H1 (cell line): ENCODE measurements around the gene RAB34. TPM values are rescaled to one million over a fixed set of nuclear protein-coding genes. Genes with fewer than 3 reads are reported as not detected.

Experiments
- CTCF ChIA-PET: fragments of 300-600 bp; sonication (Branson Sonifier 250); formaldehyde crosslinking; loops from one replicate; lab custom pipeline; 2021; ENCODE audit not compliant: partially characterized antibody; lab: Charles Lee
- POLR2A ChIA-PET: fragments of 300-600 bp; sonication (Branson Sonifier 250); formaldehyde crosslinking; loops from one replicate; lab custom pipeline; 2021; ENCODE audit warnings: inconsistent platforms; ENCODE audit not compliant: partially characterized antibody; lab: Charles Lee
- DNase-seq, 2 experiments: peaks; one replicate each; pipeline versions ENCODE4 v3.0.0 to v3.0.0-alpha.2; 2010 to 2022; ENCODE audit warnings: low spot score in 2 of 2, low read depth in 1 of 2, mixed read lengths in 1 of 2
- FAIRE-seq: peaks from 2 replicates; lab custom pipeline; 2011; peaks lifted over from hg19 to GRCh38; lab: Jason Lieb, UNC
- H2AFZ ChIP-seq: 2 replicates; pipeline ENCODE4 v1.8.1; 2012; ENCODE audit warnings: low read length, inconsistent platforms
- H2AK5ac ChIP-seq: 2 replicates; pipeline ENCODE4 v1.6.1; 2013; ENCODE audit warnings: low read depth, low read length
- H2BK120ac ChIP-seq: replicated peaks from 2 replicates; pipeline ENCODE3; 2013; ENCODE audit warnings: low read depth, low read length, inconsistent platforms
- H2BK12ac ChIP-seq: 2 replicates; pipeline ENCODE4 v1.6.1; 2013; ENCODE audit warnings: low read depth, low read length
- H2BK15ac ChIP-seq: 2 replicates; pipeline ENCODE4 v1.6.1; 2013; ENCODE audit warnings: low read length
- H2BK20ac ChIP-seq: 2 replicates; pipeline ENCODE4 v1.6.1; 2013; ENCODE audit warnings: low read length
- H2BK5ac ChIP-seq: 2 replicates; pipeline ENCODE4 v1.6.1; 2013; ENCODE audit warnings: low read depth, low read length
- H3K14ac ChIP-seq: 2 replicates; pipeline ENCODE4 v1.6.1; 2013; ENCODE audit warnings: inconsistent platforms; ENCODE audit not compliant: insufficient read length
- H3K18ac ChIP-seq: 2 replicates; pipeline ENCODE4 v1.6.1; 2013; ENCODE audit warnings: low read length; ENCODE audit errors: extremely low read depth
- H3K23ac ChIP-seq: 2 replicates; pipeline ENCODE4 v1.6.1; 2013; ENCODE audit warnings: inconsistent platforms; ENCODE audit not compliant: insufficient read length
- H3K23me2 ChIP-seq: 2 replicates; pipeline ENCODE4 v1.6.1; 2013; ENCODE audit warnings: low read depth, low read length
- H3K27ac ChIP-seq: 2 replicates; pipeline ENCODE4 v1.6.1; 2011; ENCODE audit warnings: low read depth, low read length, inconsistent platforms
- H3K27me3 ChIP-seq, 4 experiments: replicated peaks in 1 of 4; 1 replicate in 1 of 4; 2 replicates in 3 of 4; pipeline versions ENCODE4 v1.6.1 to v1.8.1; 2011 to 2013; ENCODE audit warnings: low read length in 3 of 4, mild to moderate bottlenecking in 3 of 4, inconsistent platforms in 2 of 4, mixed read lengths in 2 of 4, moderate library complexity in 1 of 4; ENCODE audit not compliant: control insufficient read depth in 3 of 4, insufficient read depth in 3 of 4; ENCODE audit errors: extremely low read depth in 1 of 4
- H3K36me3 ChIP-seq, 4 experiments: 2 replicates each; pipeline versions ENCODE4 v1.6.1 to v1.8.1; 2011 to 2013; ENCODE audit warnings: mild to moderate bottlenecking in 4 of 4, low read length in 3 of 4, moderate library complexity in 2 of 4, control low read depth in 1 of 4, inconsistent platforms in 1 of 4; ENCODE audit not compliant: insufficient read depth in 4 of 4, control insufficient read depth in 2 of 4
- H3K4ac ChIP-seq: replicated peaks from 2 replicates; pipeline ENCODE3; 2013; ENCODE audit warnings: low read length, low read depth, mixed read lengths, inconsistent platforms; ENCODE audit not compliant: insufficient read length
- H3K4me1 ChIP-seq, 4 experiments: replicated peaks in 1 of 4; 1 replicate in 1 of 4; 2 replicates in 3 of 4; pipeline versions ENCODE4 v1.6.1 to v1.8.1; 2011 to 2013; ENCODE audit warnings: low read length in 3 of 4, inconsistent platforms in 2 of 4, mixed read lengths in 1 of 4; ENCODE audit not compliant: insufficient read depth in 4 of 4, control insufficient read depth in 3 of 4
- H3K4me2 ChIP-seq, 2 experiments: 2 replicates each; pipeline versions ENCODE4 v1.6.1 to v1.8.1; 2011 to 2013; ENCODE audit warnings: low read depth in 2 of 2, low read length in 2 of 2, control low read depth in 1 of 2, inconsistent platforms in 1 of 2, mild to moderate bottlenecking in 1 of 2; ENCODE audit not compliant: insufficient read depth in 1 of 2
- H3K4me3 ChIP-seq, 4 experiments: fragments of 200-600, 300-600 bp in 1 of 4; sonication (generic), shearing (Covaris generic), sonication (Bioruptor Twin) in 1 of 4; 2 replicates each; pipeline versions ENCODE4 v1.5.1 to v1.8.1; 2011 to 2016; ENCODE audit warnings: low read length in 4 of 4, low read depth in 3 of 4, control low read depth in 2 of 4, inconsistent platforms in 2 of 4, mild to moderate bottlenecking in 2 of 4, mixed read lengths in 1 of 4, moderate library complexity in 1 of 4; ENCODE audit not compliant: insufficient read depth in 2 of 4; ENCODE audit errors: extremely low read depth in 1 of 4
- H3K56ac ChIP-seq: replicated peaks from 2 replicates; pipeline ENCODE3; 2013; ENCODE audit warnings: low read depth, mild to moderate bottlenecking, mixed read lengths, low read length, inconsistent platforms; ENCODE audit not compliant: insufficient read length
- H3K79me1 ChIP-seq: 2 replicates; pipeline ENCODE4 v1.6.1; 2013; ENCODE audit warnings: low read depth, low read length, control low read depth
- H3K79me2 ChIP-seq, 2 experiments: 2 replicates each; pipeline versions ENCODE4 v1.6.1 to v1.8.1; 2012 to 2013; ENCODE audit warnings: low read length in 2 of 2, mild to moderate bottlenecking in 2 of 2, inconsistent platforms in 1 of 2; ENCODE audit not compliant: insufficient read depth in 2 of 2, control insufficient read depth in 1 of 2
- H3K9ac ChIP-seq, 4 experiments: replicated peaks in 1 of 4; 1 replicate in 1 of 4; 2 replicates in 3 of 4; pipeline versions ENCODE4 v1.6.1 to v1.8.1; 2011 to 2013; ENCODE audit warnings: low read depth in 3 of 4, low read length in 3 of 4, control low read depth in 2 of 4, mild to moderate bottlenecking in 2 of 4, moderate library complexity in 2 of 4, inconsistent platforms in 1 of 4; ENCODE audit errors: extremely low read depth in 1 of 4
- H3K9me3 ChIP-seq, 2 experiments: 2 replicates each; pipeline versions ENCODE4 v1.6.1 to v1.8.1; 2012 to 2013; ENCODE audit warnings: mild to moderate bottlenecking in 2 of 2, moderate library complexity in 2 of 2, control low read depth in 1 of 2, inconsistent platforms in 1 of 2, low read depth in 1 of 2, low read length in 1 of 2, mixed read lengths in 1 of 2; ENCODE audit not compliant: insufficient read depth in 2 of 2
- H4K20me1 ChIP-seq, 2 experiments: replicated peaks in 1 of 2; 2 replicates each; pipeline versions ENCODE3 to v1.8.1; 2011 to 2013; ENCODE audit warnings: inconsistent platforms in 2 of 2, low read length in 2 of 2, mild to moderate bottlenecking in 1 of 2; ENCODE audit not compliant: insufficient read depth in 2 of 2, control insufficient read depth in 1 of 2
- H4K5ac ChIP-seq: 2 replicates; pipeline ENCODE4 v1.6.1; 2013; ENCODE audit warnings: low read length, low read depth, mixed read lengths, inconsistent platforms; ENCODE audit not compliant: insufficient read length
- H4K8ac ChIP-seq: 2 replicates; pipeline ENCODE4 v1.8.0; 2013; ENCODE audit warnings: mild to moderate bottlenecking, moderate library complexity, low read length, inconsistent platforms; ENCODE audit not compliant: insufficient read depth; ENCODE audit errors: extremely low read depth
- H4K91ac ChIP-seq: replicated peaks from 2 replicates; pipeline ENCODE3; 2013; ENCODE audit warnings: low read length, mixed read lengths, inconsistent platforms; ENCODE audit not compliant: insufficient read length
- CBX8 ChIP-seq: fragments of 300-800, 300-1000 bp; sonication (generic); IDR thresholded peaks from 2 replicates; pipeline ENCODE4 v1.7.1; 2016; ENCODE audit warnings: low read depth, low read length, borderline replicate concordance
- CEBPB ChIP-seq: IDR thresholded peaks from 2 replicates; pipeline ENCODE4 v1.6.1; 2012; ENCODE audit warnings: low read depth, low read length
- EZH2 ChIP-seq: fragments of 200-600 bp; sonication (generic); IDR thresholded peaks from 2 replicates; pipeline ENCODE4 v1.7.1; 2012; ENCODE audit warnings: low read depth, mild to moderate bottlenecking, moderate library complexity, low read length, inconsistent platforms; ENCODE audit not compliant: severe bottlenecking
- NRF1 ChIP-seq: IDR thresholded peaks from 2 replicates; pipeline ENCODE4 v1.6.1; 2011; ENCODE audit warnings: mild to moderate bottlenecking, low read depth, low read length, improper control_type of control experiment
- RAD21 ChIP-seq, 2 experiments: IDR thresholded peaks in 1 of 2; conservative IDR thresholded peaks in 1 of 2; 2 replicates each; pipeline ENCODE4 v1.6.1; 2011; ENCODE audit warnings: low read depth in 2 of 2, low read length in 2 of 2, improper control_type of control experiment in 1 of 2, inconsistent platforms in 1 of 2, mild to moderate bottlenecking in 1 of 2, moderate library complexity in 1 of 2
- SIX5 ChIP-seq: IDR thresholded peaks from 2 replicates; pipeline ENCODE4 v1.6.1; 2011; ENCODE audit warnings: mild to moderate bottlenecking, low read depth, low read length
- SUZ12 ChIP-seq: fragments of 200-600 bp; sonication (generic); IDR thresholded peaks from 2 replicates; pipeline ENCODE4 v1.6.1; 2012; ENCODE audit warnings: mild to moderate bottlenecking, inconsistent platforms, low read length, moderate library complexity, mixed read lengths
- TEAD4 ChIP-seq: IDR thresholded peaks from 2 replicates; pipeline ENCODE4 v1.6.1; 2012; ENCODE audit warnings: low read depth, low read length, inconsistent platforms, mixed read lengths
- WGBS, 2 experiments: shearing (Covaris generic) in 1 of 2; methylation state at CpG; one replicate each; pipeline versions ENCODE4 v1.1.6 to v1.1.7; 2013 to 2015; ENCODE audit warnings: low lambda C conversion rate in 2 of 2, mixed read lengths in 2 of 2, inconsistent platforms in 1 of 2, low coverage in 1 of 2, missing lambda C conversion rate in 1 of 2; ENCODE audit not compliant: insufficient replicate concordance in 2 of 2, insufficient coverage in 1 of 2, insufficient read length in 1 of 2; ENCODE audit errors: extremely low coverage in 1 of 2, missing lambda C conversion rate in 1 of 2; 5-methylcytosine and 5-hydroxymethylcytosine counted together
- polyA plus RNA-seq, 7 experiments: library from polyadenylated mRNA; depleted of rRNA in 3 of 7; stranded (reverse) in 5 of 7; unstranded in 2 of 7; fragments of >200 nt in 5 of 7; fragments of 200-250 nt in 2 of 7; gene quantifications; 1 replicate in 5 of 7; 2 replicates in 1 of 7; 4 replicates in 1 of 7; pipeline versions ENCODE4 v1.2.1 to v1.2.3, GENCODE V29; 2011 to 2013; ENCODE audit warnings: missing spikeins in 2 of 7, mixed read lengths in 2 of 7
- total RNA-seq: library from RNA; stranded (reverse); fragmentation: NEBNext Ultra II Directional; extraction: Animal tissue kit (Norgen Biotek cat#: 25700); gene quantifications from 2 replicates; pipeline ENCODE4 v1.2.1, GENCODE V29; 2021
- TF ChIP-seq, protein P1 (sequence below): IDR thresholded peaks from 2 replicates; pipeline ENCODE4 v1.6.1; 2011; ENCODE audit warnings: low read length, improper control_type of control experiment

RAB34 gene
- total and polyA plus RNA-seq, 2 of the 8 experiments (the other 6 are each of a cell fraction or from before 2014, with no cell fraction given) = 237 to 305 TPM

DNA sequence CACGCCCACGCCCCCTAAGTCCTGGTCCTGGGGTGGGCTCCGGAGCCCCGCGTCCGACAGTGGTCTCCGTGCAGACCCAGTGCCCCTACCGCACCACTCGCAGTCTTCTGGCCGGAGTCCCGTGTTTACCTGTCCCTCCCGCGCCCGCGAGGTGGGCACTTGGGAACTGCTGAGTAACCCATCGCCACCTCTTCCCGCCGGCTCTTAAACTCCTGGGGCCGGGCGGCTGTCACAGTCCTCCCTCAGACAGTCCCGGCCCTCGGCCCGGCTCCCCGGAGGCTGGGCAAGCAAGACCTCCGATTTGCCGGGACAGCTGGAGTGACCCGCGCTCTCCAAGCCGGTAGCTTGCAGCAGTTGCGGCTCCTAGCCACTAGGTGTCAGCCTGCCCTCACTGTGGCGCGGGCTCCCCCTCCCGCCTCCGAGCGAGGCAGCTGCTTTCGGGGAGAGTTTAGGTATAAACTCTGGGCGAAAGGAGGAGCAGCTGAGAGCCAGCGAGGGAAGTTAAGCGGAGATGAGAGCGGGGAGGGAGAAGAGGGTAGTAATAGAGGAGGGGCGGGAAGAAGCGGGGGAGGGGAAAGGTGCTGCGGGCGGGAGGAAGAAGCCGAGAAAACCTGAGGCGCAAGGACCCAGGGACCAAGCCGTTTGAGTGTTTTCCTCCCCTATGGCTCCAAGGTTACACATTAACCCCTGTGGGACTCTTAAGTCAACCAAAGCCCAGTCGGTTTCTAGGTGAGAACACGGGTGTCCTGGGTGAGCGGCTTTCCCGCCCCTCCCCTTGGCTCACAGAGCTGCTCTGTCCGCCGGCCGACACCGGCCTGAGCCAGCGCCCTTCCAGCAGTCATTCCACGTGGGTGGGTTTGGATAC, 9.2 kb upstream of the RAB34 start:
- Histone ChIP-seq H3K56ac (peak overlapping the region; percentile 86), H3K79me1 (no peaks in the 10 kb centered on the region), H2BK12ac (peak overlapping the region; percentile 96), H4K5ac (peak overlapping the region; percentile 87), H3K79me2 (peaks cover 0 to 20% of the 10 kb centered on the region in 2 experiments; a peak in 2 of 4 replicates), H3K23ac (no peak overlapping the region), H3K27ac (peak overlapping the region; percentile 88), H2AFZ (no peak overlapping the region), H4K8ac (peak overlapping the region; percentile 97), H3K4me2 (peak overlapping the region; percentile 95 to 99), H3K14ac (no peak overlapping the region), H4K91ac (peak overlapping the region; percentile 97), H3K4me3 (peak overlapping the region; percentile 81 to 97 (median 89)), H4K20me1 (peaks cover 6 to 11% of the 10 kb centered on the region in 2 experiments), H2BK120ac (peak overlapping the region; percentile 99), H2BK20ac (0 out of 2 replicates have a peak overlapping the region, but pooled peaks have one; percentile 72), H3K27me3 (no peaks in the 10 kb centered on the region), H3K9ac (peak overlapping the region; percentile 82 to 89 (median 85)), H2AK5ac (peak overlapping the region; percentile 77; the same call in 1 of the 2 replicates), H3K23me2 (peaks cover 13% of the 10 kb centered on the region; the same call in 1 of the 2 replicates), H3K4ac (peak overlapping the region; percentile 99), H3K18ac (peak overlapping the region; percentile 98), H2BK5ac (peak overlapping the region; percentile 96), H3K36me3 (peaks cover 16 to 33% (median 28%) of the 10 kb centered on the region in 4 experiments), H2BK15ac (peak overlapping the region; percentile 95), H3K9me3 (no peaks in the 10 kb centered on the region), H3K4me1 (peaks cover 0 to 9% (median 3%) of the 10 kb centered on the region in 4 experiments; a peak in 5 of 7 replicates)
- ChIA-PET CTCF (interaction anchor here (0.5 to 16.9 kb wide), 47 partner anchors 7 to 227 kb away, joined by 3 to 316 read pairs (median 4); partner anchors contain the start of genes DHRS13, FAM222B, FLOT2 and PROCA1), POLR2A (interaction anchor here (0.6 to 17.6 kb wide), 35 partner anchors 7 to 241 kb away, joined by 3 to 813 read pairs (median 4); partner anchors contain the start of genes DHRS13, FAM222B, FLOT2 and PHF12)
- DNase-seq (peak; percentile 93 to 98), FAIRE-seq (no peak)
- WGBS, 2 experiments = 1% methylated on average over 45 of the region's 57 CpGs; no CpG with 5 or more reads in 1 of the 2 experiments
- TF ChIP-seq SIX5 (no peak), SUZ12 (0 out of 2 replicates have a peak, but pooled peaks have one; percentile 22), RAD21 (IDR thresholded peaks at IDR 0.05 in 1 of 2, conservative IDR thresholded peaks at IDR 0.05 in 1 of 2; ENCODE audit: low read depth in 2 of 2, low read length in 2 of 2) (peak; percentile 98 to 99), EZH2 (no peak), CEBPB (peak; percentile 31; the same call in 1 of the 2 replicates), CBX8 (no peak), NRF1 (no peak), TEAD4 (no peak)
- TF ChIP-seq, protein P1, sequence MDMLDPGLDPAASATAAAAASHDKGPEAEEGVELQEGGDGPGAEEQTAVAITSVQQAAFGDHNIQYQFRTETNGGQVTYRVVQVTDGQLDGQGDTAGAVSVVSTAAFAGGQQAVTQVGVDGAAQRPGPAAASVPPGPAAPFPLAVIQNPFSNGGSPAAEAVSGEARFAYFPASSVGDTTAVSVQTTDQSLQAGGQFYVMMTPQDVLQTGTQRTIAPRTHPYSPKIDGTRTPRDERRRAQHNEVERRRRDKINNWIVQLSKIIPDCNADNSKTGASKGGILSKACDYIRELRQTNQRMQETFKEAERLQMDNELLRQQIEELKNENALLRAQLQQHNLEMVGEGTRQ = 0 out of 2 replicates have a peak, but pooled peaks have one; percentile 16
